Left lung (tissue), 10 donors: Measurements from ENCODE around the gene IREB2. TPM values are rescaled to one million over a fixed set of nuclear protein-coding genes. Genes with fewer than 3 reads are reported as not detected.

ENCODE experiments used
- ATAC-seq: fragments of 200-7000 bp; cut with Tn5 transposase; one replicate; pipeline ENCODE4 v1.9.1; 2020; ENCODE audit warnings: moderate library complexity
- DNase-seq, 4 donors: peaks; one replicate each; pipeline ENCODE4 v3.0.0-alpha.2; 2013 to 2020
- H3K27ac ChIP-seq, 2 donors: fragments of 200-600 bp; sonication (generic) in 1 of 2; one replicate each; pipeline versions ENCODE4 v1.5.0 to v1.8.0; 2020 to 2021
- H3K27me3 ChIP-seq, 2 donors: fragments of 200-600 bp; sonication (generic) in 1 of 2; one replicate each; pipeline versions ENCODE4 v1.5.0 to v1.8.0; 2020 to 2021
- H3K36me3 ChIP-seq, 2 donors: fragments of 200-600 bp; sonication (generic) in 1 of 2; one replicate each; pipeline versions ENCODE4 v1.5.0 to v1.8.0; 2020 to 2021
- H3K4me1 ChIP-seq, 2 donors: fragments of 200-600 bp; one replicate each; pipeline ENCODE4 v1.8.0; 2021
- H3K4me3 ChIP-seq, 2 donors: fragments of 200-600 bp; sonication (generic) in 1 of 2; one replicate each; pipeline versions ENCODE4 v1.5.0 to v1.8.0; 2020 to 2021; ENCODE audit warnings: mild to moderate bottlenecking in 1 of 2
- H3K9me3 ChIP-seq, 2 donors: fragments of 200-600 bp; sonication (generic) in 1 of 2; one replicate each; pipeline versions ENCODE4 v1.5.0 to v1.8.0; 2020 to 2021
- CTCF ChIP-seq, 2 donors: fragments of 200-600 bp; sonication (generic) in 1 of 2; IDR thresholded peaks; one replicate each; pipeline versions ENCODE4 v1.5.0 to v1.8.0; 2021; ENCODE audit warnings: antibody characterized with exemption in 2 of 2
- intact Hi-C, 2 donors: fragments of 100-400 bp; cut with DNase I; formaldehyde crosslinking; loops; one replicate each; pipeline versions ENCODE4 v1.11.2 to v1.14.2; 2022
- polyA plus RNA-seq, 6 donors: library from polyadenylated mRNA; unstranded; fragments of 120-200 nt; gene quantifications; one replicate each; pipeline ENCODE4 v1.2.1, GENCODE V29; 2013; ENCODE audit not compliant: insufficient read length in 6 of 6
- total RNA-seq, 2 donors: library from RNA; stranded (reverse); fragmentation: NEBNext Ultra II Directional; extraction: Animal tissue kit (Norgen Biotek cat#: 25700); gene quantifications; one replicate each; pipeline ENCODE4 v1.2.1, GENCODE V29; 2021
- donor health status: DM: no; HTN: yes; CAD: no.
- donor health status: DM: no; HTN: no; CAD: no.

The IREB2 gene
- total and polyA plus RNA-seq, 8 donors: 42.3 to 81.8 (median 70.8) TPM

- intact Hi-C loops: no loop called here
- Histone ChIP-seq H3K36me3 (peaks cover 0 to 56% of the 10 kb centered on the region in 2 donors), H3K27me3 (no peaks in the 10 kb centered on the region), H3K9me3 (no peaks in the 10 kb centered on the region), H3K4me3 (no peak overlapping the region), H3K27ac (no peak overlapping the region), H3K4me1 (peaks cover 15 to 61% of the 10 kb centered on the region in 2 donors)
- ATAC-seq (no peak), DNase-seq (no peak)
- TF ChIP-seq CTCF (IDR thresholded peaks at IDR 0.05): no peak
Measured at GRCh38 chr15:78446551-78446950, 8.5 kb downstream of the IREB2 start.

- no peak for TF ChIP-seq CTCF (IDR thresholded peaks at IDR 0.05)
- H3K4me3 ChIP-seq: no peak overlapping the region
- no peaks in the 10 kb centered on the region for H3K9me3 ChIP-seq
- H3K4me1 ChIP-seq: peaks cover 15 to 59% of the 10 kb centered on the region in 2 donors
- H3K27me3 ChIP-seq: no peaks in the 10 kb centered on the region
- H3K27ac ChIP-seq: no peak overlapping the region
- ATAC-seq: no peak
- DNase-seq: no peak
- H3K36me3 ChIP-seq: peaks cover 0 to 41% of the 10 kb centered on the region in 2 donors
- intact Hi-C loops: no loop called here
Measured at GRCh38 chr15:78448441-78449219, 10.6 kb downstream of the IREB2 start.

- DNase-seq: no peak
- H3K36me3 ChIP-seq: peaks cover 0 to 34% of the 10 kb centered on the region in 2 donors
- no peak overlapping the region for H3K4me3 ChIP-seq
- no peak for ATAC-seq
- TF ChIP-seq CTCF (IDR thresholded peaks at IDR 0.05): no peak
- peaks cover 15 to 65% of the 10 kb centered on the region in 2 donors for H3K4me1 ChIP-seq
- no peak overlapping the region for H3K27ac ChIP-seq
- H3K9me3 ChIP-seq: no peaks in the 10 kb centered on the region
- intact Hi-C loops: no loop called here
- no peaks in the 10 kb centered on the region for H3K27me3 ChIP-seq
Measured at GRCh38 chr15:78449220-78449999, 11.4 kb downstream of the IREB2 start.

GRCh38 chr15:78450285-78450858, 12.4 kb downstream of the IREB2 start:
- no peak for ATAC-seq

More at GRCh38 chr15:78450285-78450858, 12.4 kb downstream of the IREB2 start:
- peaks cover 0 to 28% of the 10 kb centered on the region in 2 donors for H3K36me3 ChIP-seq
- H3K4me1 ChIP-seq: peaks cover 23 to 72% of the 10 kb centered on the region in 2 donors
- no peak overlapping the region for H3K27ac ChIP-seq
- intact Hi-C loops: no loop called here
- no peak for TF ChIP-seq CTCF (IDR thresholded peaks at IDR 0.05)
- H3K4me3 ChIP-seq: no peak overlapping the region
- H3K9me3 ChIP-seq: no peaks in the 10 kb centered on the region
- no peak for DNase-seq
- H3K27me3 ChIP-seq: no peaks in the 10 kb centered on the region
